Suppressor macrophage treated with lipopolysaccharide for 1 hour (primary cell): Measurements from ENCODE around the gene PPP2R2C.

ENCODE experiments used
- DNase-seq, 3 donors: peaks; one replicate each; pipeline ENCODE4 v3.0.0-alpha.2; 2020 to 2022

Gene PPP2R2C

DNA sequence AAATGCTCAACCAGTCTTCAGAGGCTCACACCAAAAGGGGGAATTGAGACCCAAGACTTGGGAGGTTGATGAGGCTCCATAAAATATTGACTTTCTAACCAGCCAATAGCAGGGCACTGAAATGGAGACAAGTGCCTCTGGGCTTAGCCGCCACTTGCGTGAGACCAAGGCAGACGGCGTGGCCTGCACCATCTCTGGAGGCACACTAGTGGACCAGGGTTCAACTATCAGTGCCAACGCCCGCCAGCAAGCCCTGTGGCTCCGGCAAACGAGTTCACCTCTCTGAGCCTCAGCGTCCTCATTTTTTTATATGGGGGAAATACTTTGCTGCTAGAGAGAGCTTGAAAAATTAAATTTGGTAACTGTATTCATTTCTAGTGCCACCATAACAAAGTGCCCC lies 50.3 kb downstream of the PPP2R2C start:
- DNase-seq, result no peak

DNA sequence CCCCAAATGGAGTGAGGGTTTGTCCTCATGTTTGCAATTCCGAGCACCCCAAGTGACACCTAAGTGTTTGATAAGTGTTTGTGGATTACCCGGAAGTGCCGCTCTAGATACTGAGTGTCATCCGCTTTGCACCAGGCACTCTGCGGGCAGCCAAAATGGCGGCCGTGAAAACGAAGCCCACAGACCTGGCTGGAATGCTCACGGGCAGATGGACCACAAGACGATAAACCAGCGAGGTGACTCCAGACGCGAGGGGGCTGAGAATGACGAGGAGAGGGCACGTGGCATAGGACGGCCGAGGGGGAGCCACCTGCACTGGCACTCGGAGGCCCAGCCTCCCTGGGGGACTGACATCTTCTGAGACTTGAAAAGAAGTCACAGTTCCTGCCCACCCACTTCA lies 51.0 kb downstream of the PPP2R2C start:
- no peak for DNase-seq

DNA sequence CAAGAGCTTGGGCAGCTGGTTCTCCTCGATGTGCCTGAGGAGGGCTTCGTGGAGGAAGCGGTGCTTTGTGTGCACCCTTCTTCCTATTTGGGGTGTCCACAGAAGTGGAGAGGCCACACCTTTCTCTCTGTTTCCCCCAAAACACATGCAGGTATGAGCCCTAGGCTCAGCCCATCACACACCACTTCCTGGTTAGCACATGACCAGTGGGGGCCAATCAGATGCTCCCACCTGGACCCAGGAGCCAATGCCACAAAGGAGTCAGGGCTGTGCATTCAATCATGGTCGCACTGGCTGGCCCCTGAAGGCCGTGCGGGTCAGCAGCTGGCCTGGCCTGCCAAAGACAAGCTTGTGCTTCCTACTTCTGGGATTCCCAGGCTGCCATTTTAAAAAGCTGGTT lies 51.4 kb downstream of the PPP2R2C start:
- no peak for DNase-seq

DNA sequence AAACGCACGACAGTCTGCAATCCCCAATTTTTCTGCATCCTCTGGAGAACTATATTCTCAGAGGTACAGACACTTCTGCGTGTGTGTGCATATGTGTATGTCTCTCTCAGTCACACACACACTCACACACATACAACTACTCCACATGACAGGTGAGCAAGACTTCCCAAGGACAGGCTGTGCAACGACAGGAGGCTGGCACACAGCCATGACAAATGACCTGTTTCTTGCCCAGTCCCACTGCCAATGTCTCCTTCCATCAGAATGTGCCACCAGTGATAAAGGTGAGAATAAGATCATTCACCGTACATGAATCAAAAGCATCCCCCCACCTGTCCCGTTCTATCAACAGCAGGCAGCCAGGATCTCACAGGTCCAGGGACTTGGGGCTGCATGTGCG lies 52.4 kb downstream of the PPP2R2C start:
- DNase-seq, result no peak

DNA sequence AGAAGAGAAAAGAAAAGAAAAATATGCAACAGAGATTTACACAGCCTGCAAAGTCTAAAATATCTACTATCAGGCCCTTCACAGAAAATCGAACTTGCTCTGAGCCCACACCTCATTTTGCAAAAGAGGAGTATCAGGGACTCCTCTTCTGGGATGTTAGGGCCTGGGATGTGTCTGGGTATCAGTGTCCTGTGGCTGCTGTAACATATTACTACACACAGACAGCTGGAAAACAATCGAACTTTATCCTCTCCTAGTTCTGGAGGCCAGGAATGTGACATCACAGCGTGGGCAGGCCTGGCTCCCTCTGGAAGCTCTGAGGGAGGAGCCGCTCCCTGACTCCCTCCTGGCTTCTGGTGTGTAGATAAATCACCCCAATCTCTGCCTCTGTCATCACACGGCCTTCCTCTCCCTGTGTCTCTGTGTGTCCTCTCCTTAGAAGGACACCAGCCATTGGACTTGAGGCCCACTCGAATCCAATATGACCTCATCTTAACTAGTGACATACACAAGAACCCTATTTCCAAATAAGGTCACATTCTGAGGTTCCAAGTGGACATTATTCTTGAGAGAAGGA lies 52.9 kb downstream of the PPP2R2C start:
- DNase-seq, result no peak

DNA sequence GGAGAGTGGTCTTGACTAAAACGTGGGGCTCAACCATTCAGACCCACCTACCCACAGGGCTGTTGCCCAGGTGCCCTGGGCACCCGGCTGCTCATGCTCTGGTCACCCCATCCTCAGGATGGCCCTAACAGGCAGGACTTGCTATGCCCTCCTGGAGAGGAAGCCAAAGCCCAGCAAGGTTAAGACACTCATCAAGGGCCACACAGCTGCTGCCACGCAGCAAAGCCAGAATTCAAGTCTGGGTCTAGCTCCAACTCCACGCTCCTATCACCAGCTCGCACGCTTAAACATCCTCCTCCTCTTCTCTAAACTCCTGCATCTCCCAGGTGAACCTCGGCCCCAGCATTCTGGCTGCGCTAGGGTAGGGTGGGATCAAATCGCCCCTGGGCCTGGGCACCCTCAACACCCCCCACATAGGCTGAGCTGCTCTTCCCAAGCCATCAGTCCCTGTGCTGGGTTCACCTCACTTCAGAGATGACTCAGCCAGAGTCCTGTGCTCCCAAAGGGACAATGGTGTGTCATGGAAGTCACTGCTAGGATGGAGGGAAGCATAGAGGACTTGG lies 54.1 kb downstream of the PPP2R2C start:
- no peak for DNase-seq

DNA sequence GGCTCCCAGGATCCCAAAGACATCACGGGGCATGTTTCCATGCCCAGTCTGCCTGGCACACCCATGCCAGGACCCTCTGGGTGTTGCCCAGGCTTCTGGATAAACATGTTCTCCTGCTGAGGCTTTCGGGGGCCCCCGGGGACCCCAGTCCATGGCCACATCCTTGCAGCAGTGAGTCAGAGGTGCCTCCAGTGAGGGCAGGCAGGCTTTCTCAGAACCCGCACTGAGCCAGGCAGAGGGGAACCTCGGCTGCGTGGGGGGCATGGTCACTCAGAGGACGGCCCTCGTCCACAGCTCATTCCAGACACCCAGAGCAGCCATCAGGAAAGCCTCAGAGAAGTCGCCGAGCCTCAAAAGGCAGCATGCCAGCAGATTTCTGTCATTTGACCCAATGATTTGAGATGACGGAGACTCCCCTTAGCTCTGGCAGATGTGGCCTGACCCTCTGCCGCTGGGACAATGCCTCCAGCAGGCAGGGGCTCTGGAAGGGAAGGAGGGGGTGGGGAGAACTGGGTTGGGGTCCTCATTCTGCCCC lies 54.8 kb downstream of the PPP2R2C start:
- no peak for DNase-seq

DNA sequence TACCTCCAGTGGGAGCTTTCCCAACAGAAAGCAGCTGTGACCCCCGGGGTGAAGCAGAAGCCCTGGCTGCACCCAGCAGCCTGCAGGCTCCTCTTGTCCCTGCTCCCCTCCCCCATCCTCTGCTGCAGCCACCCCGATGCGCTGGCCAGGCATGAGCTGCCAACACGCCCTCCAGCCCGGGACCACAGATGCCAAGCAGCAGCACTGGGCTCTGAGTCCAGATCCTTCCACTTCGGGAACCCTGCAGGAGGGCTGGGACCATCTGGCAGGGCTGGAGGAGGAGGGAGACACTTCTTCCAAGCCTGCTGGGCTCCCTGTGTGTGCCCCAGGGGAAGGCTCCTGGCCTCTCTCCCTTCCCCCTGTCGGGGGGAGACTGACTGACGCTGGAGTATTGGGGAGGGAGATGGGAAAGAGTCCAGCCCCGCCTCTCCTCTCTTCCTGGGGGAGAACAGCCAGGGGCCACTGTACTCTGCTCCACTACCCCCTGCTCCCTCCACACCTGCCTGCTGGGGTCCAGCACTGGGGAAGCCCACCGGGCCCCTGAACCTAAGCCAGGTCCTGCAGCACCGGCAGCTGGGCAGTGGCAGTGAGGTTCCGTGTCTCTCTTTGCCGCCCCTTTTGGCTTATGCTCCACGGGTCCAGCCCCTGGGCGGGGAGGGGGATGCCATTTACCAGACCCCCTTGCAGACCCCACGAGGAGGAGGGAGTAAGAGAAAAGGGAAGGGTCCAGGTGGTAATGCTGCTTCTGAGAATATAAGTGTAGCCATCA lies 55.7 kb downstream of the PPP2R2C start:
- no peak for DNase-seq

DNA sequence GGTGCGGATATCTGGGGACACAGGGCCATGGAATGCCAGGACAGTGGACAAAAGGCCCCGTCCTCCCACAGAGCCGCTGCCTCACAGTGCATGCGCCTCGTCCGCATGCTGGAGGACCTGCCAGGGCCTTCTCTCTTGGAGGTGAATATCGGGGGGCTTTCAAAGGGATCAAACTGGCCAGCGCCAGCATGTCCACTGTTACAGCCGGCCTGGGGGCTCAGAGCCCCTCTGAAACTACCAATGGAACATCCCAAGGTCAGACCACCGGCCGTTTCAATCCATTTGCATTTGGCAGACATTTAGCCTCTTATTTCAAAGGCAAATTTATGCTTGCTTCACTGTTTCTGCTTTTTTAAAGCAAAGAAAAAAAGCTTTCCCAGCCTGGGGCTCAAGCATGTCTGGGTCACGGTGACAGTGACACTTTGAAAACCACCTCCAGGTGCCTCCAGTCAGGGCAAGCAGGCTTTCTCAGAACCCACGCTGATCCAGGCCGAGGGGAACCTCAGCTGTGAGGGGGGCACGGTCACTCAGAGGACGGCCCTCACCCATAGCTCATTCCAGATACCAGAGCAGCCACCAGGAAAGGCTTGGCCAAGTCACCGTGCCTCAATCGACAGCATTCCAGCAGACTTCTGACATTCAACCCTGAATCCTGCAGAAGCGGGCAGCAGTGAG lies 57.2 kb downstream of the PPP2R2C start:
- DNase-seq, result no peak

DNA sequence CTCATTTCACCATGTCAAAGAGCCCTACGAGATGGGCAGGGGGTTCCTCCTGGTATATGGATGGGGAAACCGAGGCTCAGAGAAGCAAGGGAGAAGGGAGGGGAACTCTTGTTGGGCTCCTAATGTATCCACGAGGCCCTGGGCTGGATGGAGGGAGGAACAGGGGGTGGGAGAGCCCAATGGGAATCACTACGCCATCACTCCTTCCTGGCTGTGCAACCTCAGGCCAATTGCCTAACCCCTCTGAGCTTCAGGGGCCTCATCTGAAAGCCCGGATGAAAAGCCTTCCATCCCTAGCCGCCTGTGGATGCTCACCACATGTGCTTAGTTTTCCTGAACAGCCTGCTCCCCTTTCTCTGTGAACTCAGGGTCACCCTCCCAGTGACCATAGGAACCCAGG lies 57.8 kb downstream of the PPP2R2C start:
- no peak for DNase-seq

DNA sequence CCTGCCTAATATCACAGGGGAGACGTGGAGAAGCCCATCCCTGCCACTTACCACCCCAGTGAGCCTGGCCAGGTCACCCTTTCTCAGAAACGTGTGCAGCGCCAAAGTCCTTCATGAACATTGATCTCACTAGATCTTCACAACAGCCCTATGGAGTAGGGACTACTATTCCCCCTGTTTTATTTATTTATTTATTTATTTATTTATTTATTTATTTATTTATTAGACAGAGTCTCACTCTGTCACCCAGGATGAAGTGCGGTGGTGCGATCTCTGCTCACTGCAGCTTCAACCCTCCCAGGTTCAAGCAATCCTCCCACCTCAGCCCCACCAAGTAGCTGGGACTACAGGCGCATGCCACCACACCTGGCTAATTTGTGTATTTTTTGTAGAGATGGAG lies 61.8 kb downstream of the PPP2R2C start:
- DNase-seq, result no peak

DNA sequence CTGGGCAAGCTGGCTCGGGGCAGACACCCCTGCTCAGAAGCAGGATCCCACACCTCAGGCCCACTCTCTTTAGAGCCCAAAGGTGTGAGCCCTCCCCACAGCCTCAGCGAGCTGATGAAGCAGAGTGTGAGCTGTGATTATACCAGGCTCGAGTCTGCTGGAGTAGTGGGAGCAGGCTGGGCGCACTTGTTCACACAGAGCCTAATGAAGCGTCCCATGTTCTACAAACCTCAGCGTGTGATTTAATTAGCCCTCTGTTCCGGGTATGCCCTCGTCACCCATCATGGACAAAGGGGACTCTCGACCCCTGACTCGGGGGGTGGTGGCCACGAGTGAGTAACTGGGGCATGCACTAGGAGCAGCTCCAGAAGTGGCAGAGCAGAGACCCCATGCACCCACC lies 62.3 kb downstream of the PPP2R2C start:
- no peak for DNase-seq

DNA sequence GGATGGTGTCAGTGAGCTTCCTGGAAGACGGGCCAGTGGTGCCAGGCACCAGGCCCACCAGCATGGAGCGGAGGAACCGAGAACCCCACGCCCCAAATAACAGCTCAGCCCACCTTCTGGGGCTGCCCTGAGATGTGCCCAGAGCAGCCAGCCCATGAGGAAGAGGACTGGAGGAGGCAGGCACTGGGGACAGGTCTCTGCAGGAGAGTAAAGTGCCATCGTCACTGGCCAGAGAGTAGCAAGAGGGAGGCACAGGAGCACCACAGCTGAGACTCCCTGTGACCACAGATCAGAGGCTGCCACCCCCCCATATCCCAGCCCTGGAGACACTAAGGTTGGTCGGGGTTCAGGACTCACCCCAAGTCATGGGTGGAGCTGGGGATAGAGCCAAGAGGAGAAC lies 63.0 kb downstream of the PPP2R2C start:
- DNase-seq, result no peak

DNA sequence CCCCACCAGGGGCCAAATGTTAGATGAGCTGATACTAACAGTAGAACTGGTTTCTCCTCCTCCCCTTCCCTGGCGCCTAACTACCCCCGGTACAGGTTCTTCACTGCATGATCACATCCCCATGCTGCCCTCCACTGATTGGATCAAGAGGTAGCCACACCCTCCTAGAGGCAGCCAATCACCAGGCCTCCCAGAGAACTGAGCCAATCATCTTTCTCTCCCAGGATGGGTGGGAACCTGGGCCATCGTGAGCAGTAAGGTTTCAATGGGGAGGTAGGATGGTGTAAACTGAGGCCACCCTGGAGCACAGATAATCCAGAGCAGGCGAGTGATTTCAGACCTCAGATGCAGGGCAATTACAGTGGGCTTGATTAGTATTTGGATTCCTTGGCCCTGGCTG lies 64.2 kb downstream of the PPP2R2C start:
- DNase-seq, result no peak

DNA sequence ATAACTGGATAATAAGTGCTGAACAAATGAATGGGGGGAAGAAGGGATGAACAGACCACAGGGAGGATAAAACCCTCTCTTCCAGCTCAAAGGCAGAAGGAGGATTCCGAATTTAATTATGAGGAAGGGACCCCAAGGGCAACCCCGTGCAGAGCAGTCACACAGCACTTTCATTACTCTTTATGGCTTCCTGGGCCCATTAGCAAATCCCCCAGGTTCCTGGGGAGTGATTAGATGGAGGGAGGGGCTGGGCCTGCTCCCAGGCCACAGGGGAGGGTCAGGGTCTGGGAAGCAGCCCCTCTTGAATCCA lies 67.1 kb downstream of the PPP2R2C start:
- no peak for DNase-seq

DNA sequence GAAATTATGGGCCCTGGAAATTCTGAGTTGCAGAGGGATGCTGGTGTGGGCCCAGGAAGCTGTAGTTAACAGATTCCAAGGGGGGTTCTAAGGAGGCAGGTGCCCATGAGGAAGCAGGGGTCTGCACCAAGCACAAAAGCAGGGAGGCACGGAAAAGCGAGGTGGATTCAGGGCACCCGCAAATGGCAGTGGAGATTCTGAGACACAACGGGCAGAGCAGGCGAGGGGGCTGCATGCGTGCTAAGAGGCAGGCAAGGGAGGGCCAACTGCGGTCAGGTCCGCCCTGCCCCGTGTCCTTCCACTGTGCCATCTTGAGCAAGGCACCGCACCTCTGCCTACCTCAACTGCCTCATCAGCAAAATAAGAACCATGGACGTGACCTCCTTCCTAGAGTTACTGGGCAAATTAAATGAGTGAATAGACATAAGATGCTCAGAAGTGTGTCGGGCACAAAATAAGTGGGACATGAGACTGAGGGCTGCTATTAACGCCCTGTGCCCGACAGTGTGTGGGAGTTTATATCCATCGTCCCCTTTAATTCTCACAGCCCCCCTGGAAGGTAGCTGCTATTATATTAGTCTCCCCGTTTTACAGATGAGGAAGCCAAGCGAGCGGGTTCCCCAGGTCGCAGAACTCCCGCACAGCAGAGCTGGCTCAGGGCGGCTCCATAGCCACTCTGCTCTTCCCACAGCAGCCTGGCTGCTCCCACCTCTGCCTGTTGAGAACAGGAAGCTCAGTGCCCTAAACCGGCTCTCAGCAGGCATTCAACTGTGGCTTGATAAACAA lies 67.6 kb downstream of the PPP2R2C start:
- no peak for DNase-seq

DNA sequence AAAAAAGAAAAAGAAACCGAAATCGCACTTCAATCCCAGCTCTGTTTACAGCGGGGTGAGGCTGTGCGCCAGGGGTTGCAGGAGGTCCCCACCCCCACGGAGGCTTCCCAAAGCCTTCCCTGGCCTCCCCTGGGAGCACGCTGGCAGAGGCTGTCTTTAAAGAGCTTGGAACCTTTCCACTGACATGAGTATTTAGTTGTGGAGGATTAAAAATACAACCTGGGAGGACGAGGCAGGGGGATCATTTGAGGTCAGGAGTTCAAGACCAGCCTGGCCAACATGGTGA lies 69.1 kb downstream of the PPP2R2C start:
- DNase-seq, result no peak

DNA sequence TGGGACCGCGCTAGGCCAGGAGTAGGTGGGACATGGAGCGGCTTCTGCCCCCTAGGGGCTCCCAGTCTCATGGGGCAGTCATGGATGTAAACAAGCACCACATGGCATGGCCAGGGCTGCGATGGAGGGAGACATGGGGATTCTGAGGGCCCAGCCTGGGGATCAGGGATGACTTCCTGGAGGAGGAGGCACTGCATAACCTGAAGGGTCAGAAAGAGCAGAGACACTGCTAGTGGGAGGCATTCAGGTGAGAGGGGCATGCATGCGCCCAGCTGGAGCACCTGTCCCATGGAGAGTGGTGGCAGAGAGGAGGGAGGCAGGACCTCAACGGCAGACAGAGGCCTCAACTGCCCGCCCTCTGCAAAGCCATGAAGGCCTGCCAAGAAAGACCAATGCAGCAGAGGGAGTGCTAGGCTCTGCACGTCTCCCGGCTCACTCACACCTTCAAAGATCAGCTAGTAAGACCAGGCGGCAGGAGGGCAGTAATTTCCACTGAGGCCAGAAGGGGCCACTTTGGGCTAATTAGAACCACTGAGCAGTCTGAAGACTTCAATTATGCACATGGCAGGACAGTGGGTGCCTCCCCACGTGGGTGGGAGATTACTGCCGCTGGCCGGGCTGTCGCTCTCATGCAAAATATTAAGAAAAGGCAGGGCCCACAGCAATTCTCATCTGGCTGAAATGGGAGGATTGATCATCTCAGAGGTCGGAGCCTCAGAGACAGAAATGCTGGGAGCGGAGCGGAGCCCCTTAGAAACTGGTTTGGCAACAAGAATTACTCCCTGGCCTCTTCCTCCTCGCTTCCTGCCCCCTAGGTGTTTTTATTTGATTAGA lies 69.6 kb downstream of the PPP2R2C start:
- no peak for DNase-seq

DNA sequence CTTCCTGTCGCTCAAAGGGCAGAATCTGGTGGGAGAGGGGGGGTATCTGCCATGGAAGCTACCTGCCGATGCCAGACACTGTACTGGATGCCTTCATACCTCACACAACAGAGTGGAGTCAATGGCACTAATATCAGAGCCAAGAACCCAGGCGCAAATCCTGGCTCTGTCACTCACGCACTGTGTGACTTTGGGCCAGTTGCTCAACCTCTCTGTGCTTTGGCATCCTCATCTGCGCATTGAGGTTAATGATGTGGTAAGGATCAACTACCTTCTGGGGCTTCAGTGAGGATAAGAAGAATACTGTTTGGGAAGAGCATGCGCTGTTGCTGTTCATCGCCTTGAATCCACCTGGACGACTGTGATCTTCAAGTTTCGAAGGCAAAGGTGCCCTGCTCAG lies 70.6 kb downstream of the PPP2R2C start:
- no peak for DNase-seq

DNA sequence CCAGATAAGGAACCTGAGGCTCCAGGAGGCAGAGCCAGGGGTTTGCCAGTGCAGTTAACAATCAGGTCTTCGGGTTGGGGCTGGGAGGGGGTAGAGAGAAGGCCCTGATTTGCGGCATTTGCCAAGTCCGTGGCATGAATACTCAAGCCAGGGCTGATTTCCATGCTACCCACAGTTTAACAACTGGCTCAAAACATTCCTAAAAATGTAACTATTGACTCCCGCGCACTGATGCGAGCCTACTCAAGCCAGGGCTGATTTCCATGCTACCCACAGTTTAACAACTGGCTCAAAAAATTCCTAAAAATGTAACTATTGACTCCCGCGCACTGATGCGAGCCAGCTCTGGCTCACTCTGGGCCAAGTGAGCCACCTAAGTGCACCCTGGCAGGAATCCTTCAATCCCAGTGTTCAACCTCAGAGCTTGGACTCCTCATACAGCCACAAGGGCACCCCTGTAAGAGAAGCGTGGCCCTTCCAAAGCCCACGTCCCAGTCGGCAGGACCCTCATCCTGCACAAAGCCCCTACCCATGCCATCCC lies 75.6 kb downstream of the PPP2R2C start:
- no peak for DNase-seq

DNA sequence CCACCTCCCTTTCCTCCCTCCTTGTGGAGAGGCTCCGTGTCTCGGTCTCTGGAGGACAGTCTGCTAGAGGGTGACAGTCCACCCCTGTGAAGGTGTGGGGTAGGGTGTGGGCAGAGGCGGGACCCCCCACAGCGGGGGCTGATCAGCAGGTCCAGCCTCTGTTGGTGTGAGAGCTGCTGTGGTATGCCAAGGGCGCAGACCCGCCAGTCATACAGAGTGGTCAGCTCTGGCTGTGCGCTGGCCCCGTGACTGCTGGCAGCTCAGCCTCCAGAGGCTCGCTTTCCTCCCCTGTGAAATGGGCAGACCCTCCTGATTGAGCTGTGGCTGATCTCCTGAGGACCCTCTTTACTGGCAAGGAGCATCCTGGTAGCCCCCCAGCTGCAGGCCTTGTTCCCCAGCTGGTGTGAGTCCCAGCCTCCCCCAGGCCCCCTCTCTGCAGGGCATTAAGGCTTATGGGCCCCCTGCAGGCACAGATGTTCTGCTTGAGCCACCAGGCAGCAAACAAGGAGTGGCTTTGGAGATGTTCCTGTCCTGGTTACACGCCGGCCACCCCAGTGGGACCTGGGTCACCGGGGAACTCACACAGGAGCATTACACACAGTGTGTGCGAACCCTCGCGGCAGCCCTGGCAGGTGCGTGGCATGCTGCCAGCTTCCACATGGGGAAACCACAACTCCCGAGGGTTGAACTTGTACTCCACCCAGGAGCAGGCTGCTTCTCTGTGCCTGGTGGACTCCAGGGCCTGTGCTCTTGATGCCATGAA lies 76.8 kb downstream of the PPP2R2C start:
- no peak for DNase-seq
